Peyer's patch (tissue), 4 donors: ENCODE results near the gene COL9A3.

Experiments used
- CTCF ChIP-seq, 6 experiments: fragments of 450-650 bp in 4 of 6; fragments of 200-600 bp in 2 of 6; sonication (generic) in 1 of 6; IDR thresholded peaks; one replicate each; pipeline ENCODE4 v1.5.1; 2017 to 2019; ENCODE audit warnings: antibody characterized with exemption in 6 of 6, mild to moderate bottlenecking in 3 of 6, moderate library complexity in 1 of 6
- POLR2A ChIP-seq, 2 donors: fragments of 450-650 bp; IDR thresholded peaks; one replicate each; pipeline ENCODE4 v1.5.1; 2017; ENCODE audit warnings: antibody characterized with exemption in 2 of 2, mild to moderate bottlenecking in 2 of 2, moderate library complexity in 2 of 2

- TF ChIP-seq POLR2A (IDR thresholded peaks at IDR 0.05) (no peak), CTCF (IDR thresholded peaks at IDR 0.05) (no peak)
These were observed 37.3 kb downstream of the COL9A3 start for GRCh38 chr20:62854121-62854520.
